ENCODE measurements around the gene CATSPERE. TPM values are rescaled to one million over a fixed set of nuclear protein-coding genes. Genes with fewer than 3 reads are reported as not detected.
"Not testable (repeated sequence)": the region's sequence is repeated elsewhere in the genome, so short reads cannot be mapped to it uniquely, and the experiment has no call there.

CATSPERE gene
- total RNA-seq, 1 experiment from 2014 or later = 0.14 TPM

- BruUV-seq (replicated peaks) = no TSS peak
- H3K4me3 ChIP-seq (ENCODE audit: low read depth, low read length) = no peak overlapping the region
- DNase-seq = no peak
- H3K27me3 ChIP-seq (replicated peaks; ENCODE audit: control insufficient read depth, insufficient read depth, low read length) = no peaks in the 10 kb centered on the region
- Mint-ChIP-seq H3K27ac (ENCODE audit: unreplicated experiment) (no peak overlapping the region), H3K4me3 (ENCODE audit: unreplicated experiment) (no peak overlapping the region), H3K36me3 (ENCODE audit: insufficient read depth, unreplicated experiment) (no peaks in the 10 kb centered on the region), H3K27me3 (ENCODE audit: insufficient read depth, unreplicated experiment) (no peaks in the 10 kb centered on the region), H3K4me1 (ENCODE audit: low read depth, unreplicated experiment) (no peaks in the 10 kb centered on the region), H3K9me3 (ENCODE audit: unreplicated experiment) (peaks cover 16% of the 10 kb centered on the region)
- H3K9me3 ChIP-seq = no peaks in the 10 kb centered on the region
- POLR2A ChIA-PET = no interaction called here
- CTCF ChIA-PET = no interaction called here
- no peaks in the 10 kb centered on the region for H3K36me3 ChIP-seq (ENCODE audit: control insufficient read depth, insufficient read depth, low read length)
- TF ChIP-seq CTCF (IDR thresholded peaks at IDR 0.05; ENCODE audit: insufficient read depth in 1 of 2, low read depth in 1 of 2, low read length in 1 of 2, severe bottlenecking in 1 of 2, unreplicated experiment in 1 of 2) = no peak
- H3K4me1 ChIP-seq = no peaks in the 10 kb centered on the region
- intact Hi-C loops (cut with micrococcal nuclease; ENCODE audit: unreplicated experiment) = no loop called here
These were observed 12.1 kb downstream of the CATSPERE start for GRCh38 chr1:244473059-244473605.

- H3K36me3 Mint-ChIP-seq (ENCODE audit: insufficient read depth, unreplicated experiment); H3K4me3 Mint-ChIP-seq (ENCODE audit: unreplicated experiment); BruUV-seq (replicated peaks); H3K36me3 ChIP-seq (ENCODE audit: control insufficient read depth, insufficient read depth, low read length); H3K4me3 ChIP-seq (ENCODE audit: low read depth, low read length); intact Hi-C loops (cut with micrococcal nuclease; ENCODE audit: unreplicated experiment); H3K27me3 ChIP-seq (replicated peaks; ENCODE audit: control insufficient read depth, insufficient read depth, low read length); H3K27me3 Mint-ChIP-seq (ENCODE audit: insufficient read depth, unreplicated experiment); H3K9me3 Mint-ChIP-seq (ENCODE audit: unreplicated experiment); CTCF ChIA-PET; DNase-seq; POLR2A ChIA-PET; H3K27ac Mint-ChIP-seq (ENCODE audit: unreplicated experiment); H3K4me1 Mint-ChIP-seq (ENCODE audit: low read depth, unreplicated experiment); H3K9me3 ChIP-seq; H3K4me1 ChIP-seq: not testable (repeated sequence)
These were observed 23.9 kb downstream of the CATSPERE start for GRCh38 chr1:244484971-244485370.

- H3K27ac Mint-ChIP-seq (ENCODE audit: unreplicated experiment) = no peak overlapping the region
These were observed 33.6 kb downstream of the CATSPERE start for GRCh38 chr1:244494653-244495052.

More at GRCh38 chr1:244494653-244495052, 33.6 kb downstream of the CATSPERE start:
- Histone ChIP-seq H3K9me3 (no peaks in the 10 kb centered on the region), H3K4me1 (no peaks in the 10 kb centered on the region), H3K4me3 (ENCODE audit: low read depth, low read length) (no peak overlapping the region), H3K27me3 (replicated peaks; ENCODE audit: control insufficient read depth, insufficient read depth, low read length) (no peaks in the 10 kb centered on the region), H3K36me3 (ENCODE audit: control insufficient read depth, insufficient read depth, low read length) (no peaks in the 10 kb centered on the region)
- no peaks in the 10 kb centered on the region for H3K4me1 Mint-ChIP-seq (ENCODE audit: low read depth, unreplicated experiment)
- H3K36me3 Mint-ChIP-seq (ENCODE audit: insufficient read depth, unreplicated experiment) = no peaks in the 10 kb centered on the region
- no peak for TF ChIP-seq CTCF (IDR thresholded peaks at IDR 0.05; ENCODE audit: insufficient read depth in 1 of 2, low read depth in 1 of 2, low read length in 1 of 2, severe bottlenecking in 1 of 2, unreplicated experiment in 1 of 2)
- no peaks in the 10 kb centered on the region for H3K27me3 Mint-ChIP-seq (ENCODE audit: insufficient read depth, unreplicated experiment)
- no peak for DNase-seq
- no TSS peak for BruUV-seq (replicated peaks)
- ChIA-PET POLR2A (no interaction called here), CTCF (no interaction called here)
- no peaks in the 10 kb centered on the region for H3K9me3 Mint-ChIP-seq (ENCODE audit: unreplicated experiment)
- no peak overlapping the region for H3K4me3 Mint-ChIP-seq (ENCODE audit: unreplicated experiment)
- intact Hi-C loops (cut with micrococcal nuclease; ENCODE audit: unreplicated experiment) = no loop called here
